AG09319 (cell line): ENCODE data around the gene SIRPA.
A peak's percentile ranks its signal among the peaks of the same experiment; 100 is the strongest.

Source experiments
- DNase-seq: peaks from one replicate; pipeline ENCODE4 v3.0.0-alpha.2; 2010; ENCODE audit warnings: low read depth; ENCODE audit errors: extremely low read depth
- CTCF ChIP-seq: IDR thresholded peaks from 2 replicates; pipeline ENCODE4 v1.5.1; 2011; ENCODE audit warnings: low read depth, mild to moderate bottlenecking, inconsistent platforms, low read length, moderate library complexity

SIRPA gene

GRCh38 chr20:1931830-1932229 lies 36.6 kb downstream of the SIRPA start:
- TF ChIP-seq CTCF: no peak
- no peak for DNase-seq

- DNase-seq: no peak
- no peak for TF ChIP-seq CTCF
These were observed 37.8 kb downstream of the SIRPA start for GRCh38 chr20:1932971-1933370.

- no peak for DNase-seq
- TF ChIP-seq CTCF: no peak
These were observed 38.3 kb downstream of the SIRPA start for GRCh38 chr20:1933465-1933870.

- TF ChIP-seq CTCF: no peak
- DNase-seq: peak; percentile 62
These were observed 38.9 kb downstream of the SIRPA start for GRCh38 chr20:1934156-1934555.

GRCh38 chr20:1934721-1935573 lies 39.7 kb downstream of the SIRPA start:
- no peak for TF ChIP-seq CTCF
- peak; percentile 60 for DNase-seq

GRCh38 chr20:1935696-1936366 lies 40.6 kb downstream of the SIRPA start:
- DNase-seq: no peak
- TF ChIP-seq CTCF: no peak

GRCh38 chr20:1937316-1937976 lies 42.2 kb downstream of the SIRPA start:
- DNase-seq: no peak

More at GRCh38 chr20:1937316-1937976, 42.2 kb downstream of the SIRPA start:
- no peak for TF ChIP-seq CTCF
